NCI-H524 (cell line): ENCODE measurements around the gene TENT4B.
A peak's percentile ranks its signal among the peaks of the same experiment; 100 is the strongest.

Experiments
- DNase-seq, 2 experiments: peaks; one replicate each; lab custom pipeline; 2025; lab: John Stamatoyannopoulos, UW

Gene TENT4B

GRCh38 chr16:50256604-50257003, 103.5 kb downstream of the TENT4B start:
- no peak for DNase-seq

GRCh38 chr16:50257876-50258275, 104.8 kb downstream of the TENT4B start:
- no peak for DNase-seq

GRCh38 chr16:50259334-50260205, 106.5 kb downstream of the TENT4B start:
- peak; percentile 96 for DNase-seq

- no peak for DNase-seq
Measured at GRCh38 chr16:50260206-50261159, 107.4 kb downstream of the TENT4B start.

GRCh38 chr16:50261160-50261706, 108.1 kb downstream of the TENT4B start:
- DNase-seq = no peak

- DNase-seq = no peak
Measured at GRCh38 chr16:50261707-50262235, 108.7 kb downstream of the TENT4B start.

- DNase-seq = no peak
Measured at GRCh38 chr16:50263060-50263909, 110.2 kb downstream of the TENT4B start.

- DNase-seq = no peak
Measured at GRCh38 chr16:50263940-50264929, 111.1 kb downstream of the TENT4B start.

- DNase-seq = peak; percentile 82 to 83
Measured at GRCh38 chr16:50265260-50265659, 112.2 kb downstream of the TENT4B start.

GRCh38 chr16:50265716-50266336, 112.7 kb downstream of the TENT4B start:
- no peak for DNase-seq

GRCh38 chr16:50266337-50267091, 113.4 kb downstream of the TENT4B start, which contains the start of gene ADCY7:
Gene ADCY7, plus strand, starts transcription at chr16:50266551. Its CDS starts 21,629 bp downstream, at chr16:50288180.
- DNase-seq = peak in 1 of 2 experiments; percentile 64

- DNase-seq = peak; percentile 24 to 82
Measured at GRCh38 chr16:50267151-50267631, 114.1 kb downstream of the TENT4B start.

GRCh38 chr16:50267651-50268050, 114.5 kb downstream of the TENT4B start:
- no peak for DNase-seq

- peak; percentile 41 to 55 for DNase-seq
Measured at GRCh38 chr16:50268352-50268751, 115.2 kb downstream of the TENT4B start.

- no peak for DNase-seq
Measured at GRCh38 chr16:50269061-50269705, 116.1 kb downstream of the TENT4B start.

GRCh38 chr16:50269769-50270509, 116.8 kb downstream of the TENT4B start:
- no peak for DNase-seq

- no peak for DNase-seq
Measured at GRCh38 chr16:50270510-50271147, 117.5 kb downstream of the TENT4B start.
